Epithelial cell of esophagus (primary cell): ENCODE measurements around the gene RPEL1.
"Not testable (repeated sequence)": the region's sequence is repeated elsewhere in the genome, so short reads cannot be mapped to it uniquely, and the experiment has no call there.

ENCODE experiments used
- DNase-seq: peaks from one replicate; pipeline ENCODE4 v3.0.0; 2010; ENCODE audit warnings: low read depth
- H3K4me3 ChIP-seq: 2 replicates; pipeline ENCODE4 v1.5.1; 2011; ENCODE audit warnings: mild to moderate bottlenecking, low read length, control low read depth
- CTCF ChIP-seq: IDR thresholded peaks from 2 replicates; pipeline ENCODE4 v1.5.1; 2011; ENCODE audit warnings: low read depth, mild to moderate bottlenecking, low read length, control low read depth, inconsistent platforms; ENCODE audit not compliant: insufficient read depth; ENCODE audit errors: missing control alignments

RPEL1 gene

GRCh38 chr10:103256613-103257012, 10.9 kb downstream of the RPEL1 start:
- no peak for TF ChIP-seq CTCF
- no peak overlapping the region for H3K4me3 ChIP-seq
- no peak for DNase-seq

GRCh38 chr10:103257812-103258211, 12.1 kb downstream of the RPEL1 start:
- TF ChIP-seq CTCF = no peak
- no peak for DNase-seq
- no peak overlapping the region for H3K4me3 ChIP-seq

GRCh38 chr10:103258928-103259327, 13.2 kb downstream of the RPEL1 start:
- H3K4me3 ChIP-seq, DNase-seq: not testable (repeated sequence)

GRCh38 chr10:103259989-103260388, 14.3 kb downstream of the RPEL1 start:
- no peak overlapping the region for H3K4me3 ChIP-seq
- DNase-seq = no peak
- no peak for TF ChIP-seq CTCF

- no peak for TF ChIP-seq CTCF
- DNase-seq = peak; percentile 60
- no peak overlapping the region for H3K4me3 ChIP-seq
Observed at GRCh38 chr10:103262229-103262628, 16.5 kb downstream of the RPEL1 start.

- DNase-seq = peak; percentile 84
Observed at GRCh38 chr10:103265717-103266329, 20.1 kb downstream of the RPEL1 start.

GRCh38 chr10:103273041-103273441, 27.4 kb downstream of the RPEL1 start:
- peak; percentile 93 for DNase-seq
- no peak for TF ChIP-seq CTCF
- no peak overlapping the region for H3K4me3 ChIP-seq

More at GRCh38 chr10:103265717-103266329, 20.1 kb downstream of the RPEL1 start:
- H3K4me3 ChIP-seq = no peak overlapping the region
- no peak for TF ChIP-seq CTCF
